Epidermal melanocyte (primary cell): ENCODE data around the gene IFIT1B.
"Not testable (repeated sequence)": the region's sequence is repeated elsewhere in the genome, so short reads cannot be mapped to it uniquely, and the experiment has no call there.

Experiments used
- DNase-seq: peaks from one replicate; pipeline ENCODE4 v3.0.0; 2011; ENCODE audit warnings: low spot score; ENCODE audit not compliant: insufficient read length

IFIT1B gene

GRCh38 chr10:89377705-89378637 lies at the start of gene IFIT1B:
Gene IFIT1B, plus strand, starts transcription at chr10:89378056. Its CDS starts 80 bp downstream, at chr10:89378136.
- DNase-seq = no peak

GRCh38 chr10:89329151-89329550 lies 48.7 kb upstream of the IFIT1B start:
- no peak for DNase-seq

- DNase-seq = not testable (repeated sequence)
Observed at GRCh38 chr10:89330014-89330413, 47.8 kb upstream of the IFIT1B start.

GRCh38 chr10:89330537-89331212 lies 47.2 kb upstream of the IFIT1B start:
- no peak for DNase-seq

- not testable (repeated sequence) for DNase-seq
Observed at GRCh38 chr10:89331487-89332122, 46.3 kb upstream of the IFIT1B start.

GRCh38 chr10:89332123-89332633 lies 45.7 kb upstream of the IFIT1B start:
- no peak for DNase-seq

- no peak for DNase-seq
Observed at GRCh38 chr10:89335226-89335625, 42.6 kb upstream of the IFIT1B start.

- DNase-seq = no peak
Observed at GRCh38 chr10:89336241-89336640, 41.6 kb upstream of the IFIT1B start.

- no peak for DNase-seq
Observed at GRCh38 chr10:89337484-89337883, 40.4 kb upstream of the IFIT1B start.

GRCh38 chr10:89338713-89339112 lies 39.1 kb upstream of the IFIT1B start:
- DNase-seq = no peak

GRCh38 chr10:89339875-89340274 lies 38.0 kb upstream of the IFIT1B start:
- no peak for DNase-seq

GRCh38 chr10:89341649-89342048 lies 36.2 kb upstream of the IFIT1B start:
- no peak for DNase-seq

GRCh38 chr10:89342206-89342958 lies 35.5 kb upstream of the IFIT1B start:
- no peak for DNase-seq

- no peak for DNase-seq
Observed at GRCh38 chr10:89343089-89343767, 34.6 kb upstream of the IFIT1B start.

- no peak for DNase-seq
Observed at GRCh38 chr10:89344156-89344555, 33.7 kb upstream of the IFIT1B start.

- no peak for DNase-seq
Observed at GRCh38 chr10:89345367-89346000, 32.4 kb upstream of the IFIT1B start.

GRCh38 chr10:89346405-89347254 lies 31.2 kb upstream of the IFIT1B start:
- DNase-seq = no peak

GRCh38 chr10:89347701-89348457 lies 30.0 kb upstream of the IFIT1B start:
- no peak for DNase-seq
